KOPT-K1 (cell line): ENCODE data around the gene FSD2.
"Not testable (repeated sequence)": the region's sequence is repeated elsewhere in the genome, so short reads cannot be mapped to it uniquely, and the experiment has no call there.

ENCODE experiments used
- H3K27ac ChIP-seq: fragments of 200-600 bp; sonication (generic); 2 replicates; pipeline ENCODE4 v1.5.1; 2016; ENCODE audit warnings: antibody characterized with exemption, mild to moderate bottlenecking, low read depth, low read length; ENCODE audit not compliant: poor library complexity, severe bottlenecking
- H3K36me3 ChIP-seq: fragments of 200-600 bp; sonication (generic); 2 replicates; pipeline ENCODE4 v1.5.1; 2017; ENCODE audit warnings: antibody characterized with exemption, mild to moderate bottlenecking, low read length, moderate library complexity; ENCODE audit not compliant: insufficient read depth
- H3K9me3 ChIP-seq: fragments of 200-600 bp; sonication (generic); 2 replicates; pipeline ENCODE4 v1.5.1; 2017; ENCODE audit warnings: antibody characterized with exemption, low read length, mild to moderate bottlenecking; ENCODE audit not compliant: insufficient read depth, poor library complexity, severe bottlenecking

FSD2 gene

DNA sequence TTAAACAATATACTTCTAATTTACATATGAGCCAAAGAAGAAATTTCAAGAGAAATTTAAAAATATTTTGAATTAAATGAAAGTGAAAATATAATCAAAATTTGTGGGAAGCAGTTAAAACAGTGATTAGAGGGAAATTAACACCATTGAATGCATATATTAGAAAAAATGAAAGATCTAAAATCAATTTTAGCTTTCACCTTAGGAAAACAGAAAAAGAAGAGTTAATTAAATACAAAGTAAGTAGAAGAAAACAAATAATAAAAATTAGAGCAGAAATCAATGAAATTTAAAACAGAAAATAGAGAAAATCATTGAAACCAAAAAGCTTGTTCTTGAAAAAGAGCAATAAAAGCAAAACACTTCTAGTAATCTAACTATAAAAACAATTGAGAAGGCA lies 57.6 kb downstream of the FSD2 start:
- H3K36me3 ChIP-seq, result peaks cover 15% of the 10 kb centered on the region
- no peak overlapping the region for H3K27ac ChIP-seq
- H3K9me3 ChIP-seq, result no peaks in the 10 kb centered on the region

DNA sequence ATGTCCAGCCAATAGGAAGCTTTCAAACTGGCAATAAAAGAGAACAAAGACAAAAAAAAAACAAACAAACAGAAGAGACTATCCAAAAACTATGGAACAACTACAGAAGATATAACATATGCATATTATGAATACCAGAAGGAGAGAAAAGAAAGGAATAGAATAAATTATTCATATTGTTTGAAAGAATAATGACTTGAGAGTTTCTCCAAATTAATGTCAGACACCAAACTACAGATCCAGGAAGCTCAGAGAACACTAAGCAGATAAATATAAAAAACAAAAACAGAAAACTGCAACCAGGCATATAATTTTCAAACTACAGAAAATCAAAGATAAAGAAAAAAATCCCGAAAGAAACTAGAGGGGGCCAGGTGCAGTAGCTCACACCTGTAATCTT lies 62.1 kb downstream of the FSD2 start:
- no peaks in the 10 kb centered on the region for H3K36me3 ChIP-seq
- H3K9me3 ChIP-seq, result no peaks in the 10 kb centered on the region
- no peak overlapping the region for H3K27ac ChIP-seq

DNA sequence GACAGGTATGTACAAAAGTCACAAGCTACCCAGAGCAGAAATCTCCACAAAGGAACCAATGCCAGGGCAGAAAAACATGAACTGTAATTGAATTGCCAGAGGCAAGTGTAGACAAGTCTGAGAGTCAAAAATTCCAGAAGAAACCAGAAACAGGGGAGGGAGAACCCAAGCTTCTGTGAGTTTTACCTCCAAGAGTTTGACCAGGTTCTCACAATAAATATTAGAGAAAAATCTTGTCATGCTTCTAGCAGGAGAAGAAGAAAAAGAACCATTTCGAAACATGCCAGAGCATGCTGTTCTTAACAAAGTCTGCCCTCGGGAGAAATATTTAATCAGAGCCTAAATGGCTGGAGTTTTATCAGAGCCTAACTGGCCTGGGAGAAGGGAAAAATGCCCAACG lies 63.7 kb downstream of the FSD2 start:
- H3K9me3 ChIP-seq, result no peaks in the 10 kb centered on the region
- no peaks in the 10 kb centered on the region for H3K36me3 ChIP-seq
- H3K27ac ChIP-seq, result no peak overlapping the region

GRCh38 chr15:82739086-82739485 lies 66.8 kb downstream of the FSD2 start:
- Histone ChIP-seq H3K9me3 (no peaks in the 10 kb centered on the region), H3K27ac (no peak overlapping the region), H3K36me3 (no peaks in the 10 kb centered on the region)

DNA sequence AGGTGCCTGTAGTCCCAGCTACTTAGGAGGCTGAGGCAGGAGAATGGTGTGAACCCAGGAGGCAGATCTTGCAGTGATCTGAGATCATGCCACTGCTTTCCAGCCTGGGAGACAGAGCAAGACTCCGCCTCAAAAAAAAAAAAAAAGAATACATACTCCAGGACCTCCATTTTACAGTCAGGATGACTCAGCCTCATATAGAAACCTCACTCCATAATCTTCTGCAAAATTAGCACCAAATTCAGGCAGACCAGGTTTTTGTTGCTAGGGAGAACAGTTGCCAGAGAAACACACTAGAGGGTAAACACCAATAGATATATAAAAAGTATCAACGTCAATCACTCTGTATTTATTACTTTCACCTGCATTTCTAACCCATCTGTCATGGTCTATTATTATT lies 67.9 kb downstream of the FSD2 start:
- no peaks in the 10 kb centered on the region for H3K36me3 ChIP-seq
- no peak overlapping the region for H3K27ac ChIP-seq
- H3K9me3 ChIP-seq, result no peaks in the 10 kb centered on the region

GRCh38 chr15:82731527-82731926 lies 74.3 kb downstream of the FSD2 start:
- Histone ChIP-seq H3K27ac (no peak overlapping the region), H3K36me3 (no peaks in the 10 kb centered on the region), H3K9me3 (no peaks in the 10 kb centered on the region)

GRCh38 chr15:82730022-82730530 lies 75.8 kb downstream of the FSD2 start:
- H3K36me3 ChIP-seq, result no peaks in the 10 kb centered on the region
- no peak overlapping the region for H3K27ac ChIP-seq
- H3K9me3 ChIP-seq, result no peaks in the 10 kb centered on the region

GRCh38 chr15:82726816-82727215 lies 79.1 kb downstream of the FSD2 start:
- Histone ChIP-seq H3K9me3 (no peaks in the 10 kb centered on the region), H3K36me3 (no peaks in the 10 kb centered on the region), H3K27ac (no peak overlapping the region)

DNA sequence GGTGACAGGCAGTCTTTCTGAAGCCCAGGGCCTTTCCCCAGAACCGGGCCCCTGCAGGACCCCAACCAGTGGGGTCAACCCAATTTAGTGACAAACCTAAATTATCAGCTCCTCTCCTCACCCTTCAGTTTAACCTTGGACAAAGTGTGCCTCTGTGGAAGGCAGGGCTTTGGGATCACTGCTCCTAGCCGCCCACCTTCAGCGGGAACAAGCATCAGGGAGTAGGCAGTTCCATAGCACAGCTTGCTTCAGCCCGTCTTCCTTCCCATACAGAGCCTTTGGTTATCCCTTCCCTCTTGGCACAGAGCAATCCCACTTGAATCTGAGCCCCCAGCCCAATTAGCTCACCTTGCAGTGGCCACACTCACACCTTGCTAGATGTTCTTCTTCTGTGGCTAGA lies 90.9 kb downstream of the FSD2 start:
- H3K27ac ChIP-seq, result no peak overlapping the region
- no peaks in the 10 kb centered on the region for H3K36me3 ChIP-seq
- no peaks in the 10 kb centered on the region for H3K9me3 ChIP-seq

DNA sequence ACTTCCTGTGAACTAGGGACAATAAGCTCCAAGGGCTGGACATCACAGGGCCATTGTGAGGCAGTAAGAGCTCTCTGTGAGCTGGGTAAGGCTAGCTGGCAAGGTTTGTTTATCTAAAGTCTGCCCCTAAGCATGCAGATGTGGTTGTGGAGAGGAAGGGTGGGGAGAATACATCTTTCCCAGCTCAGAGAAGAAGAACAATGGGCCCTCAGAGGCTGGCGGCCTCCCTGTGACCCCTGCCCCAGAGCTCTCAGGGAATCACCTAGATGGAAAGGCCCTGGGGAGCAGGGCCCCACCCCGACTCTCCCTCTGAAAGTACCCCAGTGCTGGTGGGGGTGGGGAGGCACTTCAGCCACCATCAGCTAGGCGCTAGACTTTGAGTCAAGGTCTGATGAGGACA lies 91.9 kb downstream of the FSD2 start:
- Histone ChIP-seq H3K36me3 (no peaks in the 10 kb centered on the region), H3K27ac (no peak overlapping the region), H3K9me3 (no peaks in the 10 kb centered on the region)

DNA sequence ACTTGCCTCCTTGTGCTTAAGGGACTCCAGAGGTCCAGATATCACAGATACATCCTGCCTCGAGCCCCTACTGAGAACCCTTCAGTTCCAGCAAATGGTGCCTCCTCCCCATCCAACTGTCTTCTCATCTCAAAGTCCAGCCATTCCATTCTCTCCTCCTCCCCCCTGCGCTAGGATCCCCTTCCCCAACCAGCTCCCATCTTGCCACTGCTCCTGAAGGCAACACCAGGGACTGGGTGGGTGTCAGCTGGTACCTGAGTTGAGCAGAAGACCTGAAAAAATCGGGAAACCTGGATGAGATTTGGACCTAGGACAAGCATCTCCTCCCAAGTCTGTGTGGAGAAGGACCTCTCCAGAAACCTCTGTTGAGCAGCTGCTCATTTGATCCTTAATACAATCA lies 93.8 kb downstream of the FSD2 start:
- no peaks in the 10 kb centered on the region for H3K9me3 ChIP-seq

GRCh38 chr15:82710926-82711490 lies 94.9 kb downstream of the FSD2 start:
- Histone ChIP-seq H3K9me3 (no peaks in the 10 kb centered on the region), H3K36me3 (no peaks in the 10 kb centered on the region), H3K27ac (no peak overlapping the region)

More for the DNA sequence above, 93.8 kb downstream of the FSD2 start:
- Histone ChIP-seq H3K36me3 (no peaks in the 10 kb centered on the region), H3K27ac (no peak overlapping the region)

DNA sequence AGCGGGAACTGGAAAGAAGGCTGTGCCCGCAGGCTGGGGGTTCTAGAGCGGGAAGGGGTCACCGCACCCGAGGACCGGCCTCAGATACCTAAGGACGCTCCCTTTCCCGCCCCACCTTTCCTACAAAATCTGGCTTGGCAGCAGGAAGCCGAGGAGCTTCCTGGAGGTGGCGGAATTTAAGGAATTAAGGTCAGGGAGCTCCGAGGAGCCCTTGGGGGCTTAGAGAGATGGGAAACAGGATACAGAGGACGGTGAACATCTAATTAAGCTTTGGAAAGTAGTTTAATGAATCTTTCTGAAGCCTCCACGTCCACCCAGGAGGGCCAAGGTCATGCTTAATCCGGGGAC lies 95.7 kb downstream of the FSD2 start:
- Histone ChIP-seq H3K27ac (no peak overlapping the region), H3K9me3 (no peaks in the 10 kb centered on the region), H3K36me3 (no peaks in the 10 kb centered on the region)

- Histone ChIP-seq H3K36me3 (no peaks in the 10 kb centered on the region), H3K9me3 (no peaks in the 10 kb centered on the region), H3K27ac (no peak within 1 kb of the TSS)
These were observed 96.3 kb downstream of the FSD2 start, which contains the start of gene AP3B2 for GRCh38 chr15:82709421-82710207. Gene AP3B2, minus strand, starts transcription at chr15:82709875. Its CDS starts 169 bp downstream, at chr15:82709706.

- Histone ChIP-seq H3K9me3 (no peaks in the 10 kb centered on the region), H3K36me3 (no peaks in the 10 kb centered on the region), H3K27ac (no peak overlapping the region)
These were observed 96.8 kb downstream of the FSD2 start for GRCh38 chr15:82709081-82709420.

- not testable (repeated sequence) for H3K36me3 ChIP-seq, H3K9me3 ChIP-seq, H3K27ac ChIP-seq
These were observed 100.0 kb downstream of the FSD2 start for GRCh38 chr15:82705856-82706255.
